GM18517 (cell line): ENCODE results near the gene AATF.

ENCODE experiments used
- ATAC-seq: cut with Tn5 transposase; IDR thresholded peaks from one replicate; pipeline ENCODE4 v1.9.1; 2021; ENCODE audit warnings: mild to moderate bottlenecking, moderate library complexity; ENCODE audit not compliant: unreplicated experiment

AATF gene

DNA sequence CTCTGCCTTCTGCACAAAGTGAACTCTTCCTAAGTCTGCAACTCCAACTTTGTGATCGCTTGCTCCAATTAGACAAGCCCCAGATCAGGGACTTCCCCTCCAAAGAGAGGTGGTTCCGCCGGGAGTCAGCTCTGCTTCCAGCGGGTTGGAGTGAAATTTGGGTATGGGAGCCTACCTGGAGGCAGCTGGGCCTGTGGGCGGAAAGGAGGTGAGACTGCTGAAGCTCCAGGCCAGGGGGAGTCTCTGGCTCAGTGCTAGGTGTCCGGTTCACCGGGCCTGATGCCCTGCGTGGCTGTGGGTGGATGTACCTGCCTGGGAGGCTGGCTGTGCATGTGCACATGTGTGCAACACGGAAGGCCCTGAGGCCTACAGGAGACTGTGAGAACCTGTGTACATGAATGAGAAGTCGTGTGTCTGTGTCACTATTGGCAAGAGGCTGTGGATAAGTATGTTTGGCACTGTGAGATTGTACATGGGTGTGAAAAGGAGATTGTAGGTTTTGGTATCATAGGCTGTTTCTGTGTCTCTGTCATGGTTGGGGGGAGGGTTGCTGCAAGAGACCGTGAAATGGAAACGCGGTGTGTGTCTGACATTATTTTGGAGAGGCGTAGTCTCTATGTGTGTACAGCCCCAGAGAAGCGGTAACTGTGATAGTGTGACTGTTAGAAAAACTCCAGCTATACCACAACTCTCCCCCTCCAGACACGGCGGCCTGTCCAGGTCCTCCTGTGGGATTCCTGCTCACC lies 7.3 kb upstream of the AATF start:
- ATAC-seq = no peak

- no peak for ATAC-seq
Measured at GRCh38 chr17:36942019-36942599, 6.6 kb upstream of the AATF start.

DNA sequence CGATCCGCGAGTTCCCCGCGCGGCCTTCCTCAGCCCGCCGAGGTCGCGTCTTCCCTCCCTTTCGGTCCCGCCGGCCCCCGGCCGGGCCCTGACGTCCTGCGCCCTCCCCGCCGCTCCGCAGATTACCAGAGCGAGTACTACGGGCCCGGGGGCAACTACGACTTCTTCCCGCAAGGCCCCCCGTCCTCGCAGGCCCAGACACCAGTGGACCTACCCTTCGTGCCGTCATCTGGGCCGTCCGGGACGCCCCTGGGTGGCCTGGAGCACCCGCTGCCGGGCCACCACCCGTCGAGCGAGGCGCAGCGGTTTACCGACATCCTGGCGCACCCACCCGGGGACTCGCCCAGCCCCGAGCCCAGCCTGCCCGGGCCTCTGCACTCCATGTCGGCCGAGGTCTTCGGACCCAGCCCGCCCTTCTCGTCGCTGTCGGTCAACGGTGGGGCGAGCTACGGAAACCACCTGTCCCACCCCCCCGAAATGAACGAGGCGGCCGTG lies 6.1 kb upstream of the AATF start:
- no peak for ATAC-seq

- no peak for ATAC-seq
Measured at GRCh38 chr17:36943250-36944191, 5.2 kb upstream of the AATF start.

GRCh38 chr17:36944553-36944952 lies 4.2 kb upstream of the AATF start:
- no peak for ATAC-seq

DNA sequence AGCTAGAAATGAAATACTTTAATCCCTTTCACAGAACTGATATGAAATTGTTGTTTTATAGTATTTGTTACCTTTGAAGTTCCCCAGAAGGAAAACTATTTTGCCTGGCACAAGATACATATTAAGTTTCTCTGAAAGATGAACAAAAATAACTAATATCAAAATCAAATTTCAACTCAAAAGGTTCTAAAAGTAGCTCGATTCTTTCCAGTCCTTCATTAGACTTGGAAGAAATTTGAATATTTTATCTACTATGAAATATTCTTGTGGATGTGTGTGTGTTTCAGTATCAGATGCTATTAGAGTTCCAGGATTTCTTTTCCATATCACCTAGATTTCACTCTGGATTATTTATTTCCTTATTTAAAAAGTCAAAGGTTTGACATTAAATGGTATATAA lies 3.6 kb upstream of the AATF start:
- ATAC-seq = no peak

- ATAC-seq = no peak
Measured at GRCh38 chr17:36945959-36946725, 2.6 kb upstream of the AATF start.

DNA sequence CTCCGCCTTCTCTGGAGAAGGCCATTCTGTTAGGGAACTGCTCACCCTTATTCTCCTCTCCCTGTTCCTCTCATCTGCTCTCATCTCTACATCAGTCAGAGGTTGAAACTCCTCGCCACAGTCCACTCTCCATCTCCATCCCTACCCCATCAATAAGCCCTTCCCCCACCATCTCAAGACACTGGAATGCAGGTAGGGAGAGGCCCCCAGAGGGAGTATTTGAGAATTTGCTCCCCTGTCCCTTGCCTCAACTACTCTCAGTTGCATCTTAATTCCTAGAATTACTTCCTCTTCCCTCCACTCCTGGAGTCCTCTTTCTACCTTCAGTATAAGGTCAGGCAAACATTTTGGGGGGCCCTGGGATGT lies 2.0 kb upstream of the AATF start:
- ATAC-seq = no peak

DNA sequence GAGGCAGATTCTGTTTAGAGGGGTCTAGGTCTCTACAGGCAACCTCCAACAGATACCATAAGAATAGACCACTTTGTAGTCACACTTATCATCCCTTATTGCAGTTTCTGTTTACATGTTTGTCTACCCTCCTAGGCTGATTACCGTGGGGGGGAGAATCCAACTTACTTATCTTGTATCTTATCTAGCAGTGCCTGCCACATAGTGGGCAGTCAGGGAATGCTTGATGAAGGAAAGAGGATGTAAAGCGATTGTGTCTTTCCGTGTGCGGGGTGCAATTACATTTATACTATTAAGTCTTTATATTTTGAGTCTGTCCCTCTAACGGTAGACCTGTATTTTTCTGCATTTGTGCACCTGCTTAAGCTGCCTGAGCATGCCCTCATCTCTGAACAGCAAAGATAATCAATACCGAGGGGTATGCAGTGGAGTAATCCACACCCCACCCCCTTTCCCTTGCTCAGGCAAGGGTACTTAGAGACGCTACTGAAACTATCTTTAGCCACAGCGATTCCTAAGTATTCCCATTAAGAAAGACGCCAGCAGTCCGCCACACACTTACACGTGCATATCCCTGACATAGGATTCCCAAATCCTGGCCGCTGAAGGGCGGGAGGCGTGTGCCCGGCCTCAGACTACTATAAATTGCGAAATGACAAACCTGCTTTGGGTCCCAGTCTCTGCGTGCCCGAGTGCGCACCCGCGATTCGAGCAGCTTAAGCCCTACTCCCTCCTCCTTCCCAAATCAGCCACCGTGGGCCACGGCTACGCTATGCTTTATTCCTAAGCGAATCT lies 635 bp upstream of the AATF start:
- no peak for ATAC-seq

GRCh38 chr17:36949461-36949927 lies 740 bp downstream of the AATF start:
- ATAC-seq = no peak

GRCh38 chr17:36950027-36950426 lies 1.3 kb downstream of the AATF start:
- ATAC-seq = no peak

GRCh38 chr17:36951084-36951789 lies 2.5 kb downstream of the AATF start:
- no peak for ATAC-seq

- no peak for ATAC-seq
Measured at GRCh38 chr17:36971508-36971907, 22.8 kb downstream of the AATF start.

DNA sequence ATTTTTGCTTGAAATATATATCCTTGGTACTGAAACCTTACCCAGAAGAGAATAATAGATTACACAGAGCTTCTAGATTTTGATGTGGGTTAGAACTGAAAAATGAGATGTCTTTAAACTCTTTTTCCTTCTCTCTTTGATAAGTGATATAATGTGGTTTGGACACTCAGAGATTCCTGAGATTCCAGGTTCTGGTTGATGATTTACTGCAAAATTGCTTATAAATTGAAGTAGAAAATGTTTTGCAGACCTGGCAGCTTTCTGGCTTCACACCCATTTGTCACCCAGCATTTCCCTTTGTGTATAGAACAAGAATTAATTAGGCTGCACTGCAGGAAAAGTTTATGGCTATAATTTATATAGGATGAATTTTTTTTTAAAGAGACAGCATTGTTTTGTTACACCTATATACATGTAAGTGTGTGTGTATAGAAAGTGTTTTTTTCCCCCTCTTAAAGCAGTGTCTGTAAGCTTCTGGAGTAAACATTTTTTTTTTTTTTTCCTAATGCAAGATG lies 23.5 kb downstream of the AATF start:
- no peak for ATAC-seq

GRCh38 chr17:36972905-36973304 lies 24.2 kb downstream of the AATF start:
- ATAC-seq = no peak

DNA sequence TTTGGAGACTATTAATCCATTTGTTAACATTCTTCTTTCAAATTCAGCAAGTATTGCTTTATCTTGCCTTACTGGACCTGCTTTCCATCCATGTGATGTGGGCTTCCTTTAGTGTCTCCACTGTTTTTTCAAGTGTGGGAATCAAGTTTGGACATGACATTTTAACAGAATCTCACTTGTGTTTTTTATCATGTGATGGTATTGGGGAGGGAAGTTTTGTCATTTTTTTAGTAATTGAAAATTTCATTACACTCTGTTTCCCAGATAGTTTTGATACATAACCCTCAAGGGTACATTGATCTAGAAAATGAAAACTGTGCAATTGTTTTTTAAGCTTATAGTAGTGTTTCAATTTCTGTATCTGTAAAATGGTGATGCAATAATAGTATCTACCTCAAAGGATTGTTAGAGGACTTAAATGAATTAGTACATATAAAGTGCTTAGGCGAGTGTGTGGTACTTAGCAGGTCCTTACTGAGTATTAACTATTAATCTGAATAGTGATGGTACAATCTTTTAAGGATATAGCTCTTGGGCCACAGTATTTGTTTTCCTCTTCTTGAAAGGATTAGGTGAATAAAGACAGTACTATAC lies 27.3 kb downstream of the AATF start:
- no peak for ATAC-seq

DNA sequence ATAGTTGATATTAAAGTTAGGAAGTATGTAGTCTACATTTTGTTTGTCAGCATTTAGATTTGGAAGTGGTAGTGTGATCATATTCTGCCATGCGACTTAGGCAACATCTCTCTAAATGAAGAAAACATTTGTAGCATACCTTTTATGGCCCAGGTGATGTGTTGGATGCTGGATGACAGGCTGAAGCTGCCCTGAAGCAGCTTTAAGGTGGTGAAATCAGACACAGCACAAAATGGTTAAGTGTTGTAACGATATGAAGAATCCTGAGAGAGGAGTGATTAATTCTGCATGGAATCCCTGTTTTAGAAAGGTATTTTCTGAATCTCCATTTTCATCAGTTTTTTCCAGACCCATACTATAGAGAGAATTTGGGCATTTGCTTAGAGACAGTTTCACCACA lies 28.3 kb downstream of the AATF start:
- ATAC-seq = no peak

GRCh38 chr17:36977568-36977967 lies 28.8 kb downstream of the AATF start:
- ATAC-seq = no peak
